Measurements from ENCODE around the gene CAPS2. TPM values are rescaled to one million over a fixed set of nuclear protein-coding genes. Genes with fewer than 3 reads are reported as not detected.

CAPS2 gene
- total and polyA plus RNA-seq, 9 donors = 1.3 to 4.0 (median 1.9) TPM

GRCh38 chr12:75270157-75270556 is 60.0 kb downstream of the CAPS2 start:
- H3K4me3 ChIP-seq (ENCODE audit: low read length) = no peak overlapping the region
- no peaks in the 10 kb centered on the region for H3K36me3 ChIP-seq (ENCODE audit: control insufficient read depth, insufficient read depth, low read length)
- H3K27me3 ChIP-seq (ENCODE audit: control insufficient read depth, insufficient read depth, low read length) = no peaks in the 10 kb centered on the region
- no peak for DNase-seq
- no peaks in the 10 kb centered on the region for H3K4me1 ChIP-seq (ENCODE audit: control insufficient read depth, insufficient read depth, low read length)
- no peaks in the 10 kb centered on the region for H3K9me3 ChIP-seq (replicated peaks; ENCODE audit: control insufficient read depth, low read depth, low read length)
- H3K27ac ChIP-seq (ENCODE audit: low read length) = no peak overlapping the region
- WGBS (ENCODE audit: insufficient coverage) = 94% methylated on average over 4 of the region's 4 CpGs

- Histone ChIP-seq H3K36me3 (ENCODE audit: control insufficient read depth, insufficient read depth, low read length) (no peaks in the 10 kb centered on the region), H3K4me1 (ENCODE audit: control insufficient read depth, insufficient read depth, low read length) (no peaks in the 10 kb centered on the region), H3K27me3 (ENCODE audit: control insufficient read depth, insufficient read depth, low read length) (no peaks in the 10 kb centered on the region), H3K9me3 (replicated peaks; ENCODE audit: control insufficient read depth, low read depth, low read length) (no peaks in the 10 kb centered on the region), H3K27ac (ENCODE audit: low read length) (no peak overlapping the region), H3K4me3 (ENCODE audit: low read length) (no peak overlapping the region)
- no CpG with 5 or more reads among the region's 2 CpGs for WGBS (ENCODE audit: insufficient coverage)
- DNase-seq = no peak
Measured at GRCh38 chr12:75269209-75269608, 60.9 kb downstream of the CAPS2 start.

- WGBS (ENCODE audit: insufficient coverage) = 88% methylated on average over 1 of the region's 2 CpGs
- DNase-seq = no peak
Measured at GRCh38 chr12:75260316-75260715, 69.8 kb downstream of the CAPS2 start.

GRCh38 chr12:75259143-75259542 is 71.0 kb downstream of the CAPS2 start:
- Histone ChIP-seq H3K4me1 (ENCODE audit: control insufficient read depth, insufficient read depth, low read length) (no peaks in the 10 kb centered on the region), H3K9me3 (replicated peaks; ENCODE audit: control insufficient read depth, low read depth, low read length) (no peaks in the 10 kb centered on the region), H3K4me3 (ENCODE audit: low read length) (no peak overlapping the region), H3K27me3 (ENCODE audit: control insufficient read depth, insufficient read depth, low read length) (no peaks in the 10 kb centered on the region), H3K36me3 (ENCODE audit: control insufficient read depth, insufficient read depth, low read length) (no peaks in the 10 kb centered on the region), H3K27ac (ENCODE audit: low read length) (no peak overlapping the region)
- WGBS (ENCODE audit: insufficient coverage) = no CpG with 5 or more reads among the region's 1 CpG
- no peak for DNase-seq

More at GRCh38 chr12:75260316-75260715, 69.8 kb downstream of the CAPS2 start:
- no peaks in the 10 kb centered on the region for H3K36me3 ChIP-seq (ENCODE audit: control insufficient read depth, insufficient read depth, low read length)
- H3K4me1 ChIP-seq (ENCODE audit: control insufficient read depth, insufficient read depth, low read length) = no peaks in the 10 kb centered on the region
- no peak overlapping the region for H3K27ac ChIP-seq (ENCODE audit: low read length)
- no peaks in the 10 kb centered on the region for H3K9me3 ChIP-seq (replicated peaks; ENCODE audit: control insufficient read depth, low read depth, low read length)
- H3K4me3 ChIP-seq (ENCODE audit: low read length) = no peak overlapping the region
- no peaks in the 10 kb centered on the region for H3K27me3 ChIP-seq (ENCODE audit: control insufficient read depth, insufficient read depth, low read length)

GRCh38 chr12:75257510-75257909 is 72.6 kb downstream of the CAPS2 start:
- H3K27ac ChIP-seq (ENCODE audit: low read length) = no peak overlapping the region
- 93% methylated on average over 2 of the region's 2 CpGs for WGBS (ENCODE audit: insufficient coverage)
- H3K27me3 ChIP-seq (ENCODE audit: control insufficient read depth, insufficient read depth, low read length) = no peaks in the 10 kb centered on the region
- DNase-seq = no peak
- no peaks in the 10 kb centered on the region for H3K4me1 ChIP-seq (ENCODE audit: control insufficient read depth, insufficient read depth, low read length)
- no peaks in the 10 kb centered on the region for H3K9me3 ChIP-seq (replicated peaks; ENCODE audit: control insufficient read depth, low read depth, low read length)
- no peak overlapping the region for H3K4me3 ChIP-seq (ENCODE audit: low read length)
- no peaks in the 10 kb centered on the region for H3K36me3 ChIP-seq (ENCODE audit: control insufficient read depth, insufficient read depth, low read length)

- Histone ChIP-seq H3K27ac (ENCODE audit: low read length) (no peak overlapping the region), H3K9me3 (replicated peaks; ENCODE audit: control insufficient read depth, low read depth, low read length) (peaks cover 2% of the 10 kb centered on the region), H3K36me3 (ENCODE audit: control insufficient read depth, insufficient read depth, low read length) (no peaks in the 10 kb centered on the region), H3K27me3 (ENCODE audit: control insufficient read depth, insufficient read depth, low read length) (no peaks in the 10 kb centered on the region), H3K4me1 (ENCODE audit: control insufficient read depth, insufficient read depth, low read length) (no peaks in the 10 kb centered on the region), H3K4me3 (ENCODE audit: low read length) (no peak overlapping the region)
- no peak for DNase-seq
Measured at GRCh38 chr12:75245108-75245507, 85.0 kb downstream of the CAPS2 start.

- H3K4me1 ChIP-seq (ENCODE audit: control insufficient read depth, insufficient read depth, low read length) = no peaks in the 10 kb centered on the region
Measured at GRCh38 chr12:75239987-75240386, 90.1 kb downstream of the CAPS2 start.

GRCh38 chr12:75236206-75236605 is 93.9 kb downstream of the CAPS2 start:
- Histone ChIP-seq H3K36me3 (ENCODE audit: control insufficient read depth, insufficient read depth, low read length) (no peaks in the 10 kb centered on the region), H3K27ac (ENCODE audit: low read length) (no peak overlapping the region), H3K27me3 (ENCODE audit: control insufficient read depth, insufficient read depth, low read length) (no peaks in the 10 kb centered on the region), H3K4me1 (ENCODE audit: control insufficient read depth, insufficient read depth, low read length) (no peaks in the 10 kb centered on the region), H3K4me3 (ENCODE audit: low read length) (no peak overlapping the region), H3K9me3 (replicated peaks; ENCODE audit: control insufficient read depth, low read depth, low read length) (peaks cover 2% of the 10 kb centered on the region)
- WGBS (ENCODE audit: insufficient coverage) = no CpG with 5 or more reads among the region's 1 CpG
- no peak for DNase-seq

More at GRCh38 chr12:75239987-75240386, 90.1 kb downstream of the CAPS2 start:
- H3K27me3 ChIP-seq (ENCODE audit: control insufficient read depth, insufficient read depth, low read length) = no peaks in the 10 kb centered on the region
- peaks cover 2% of the 10 kb centered on the region for H3K9me3 ChIP-seq (replicated peaks; ENCODE audit: control insufficient read depth, low read depth, low read length)
- DNase-seq = no peak
- H3K27ac ChIP-seq (ENCODE audit: low read length) = no peak overlapping the region
- H3K4me3 ChIP-seq (ENCODE audit: low read length) = no peak overlapping the region
- no peaks in the 10 kb centered on the region for H3K36me3 ChIP-seq (ENCODE audit: control insufficient read depth, insufficient read depth, low read length)

GRCh38 chr12:75227132-75227531 is 103.0 kb downstream of the CAPS2 start:
- H3K36me3 ChIP-seq (ENCODE audit: control insufficient read depth, insufficient read depth, low read length) = no peaks in the 10 kb centered on the region
- no peaks in the 10 kb centered on the region for H3K9me3 ChIP-seq (replicated peaks; ENCODE audit: control insufficient read depth, low read depth, low read length)
- WGBS (ENCODE audit: insufficient coverage) = no CpG with 5 or more reads among the region's 1 CpG
- no peak overlapping the region for H3K4me3 ChIP-seq (ENCODE audit: low read length)
- no peaks in the 10 kb centered on the region for H3K27me3 ChIP-seq (ENCODE audit: control insufficient read depth, insufficient read depth, low read length)
- no peak overlapping the region for H3K27ac ChIP-seq (ENCODE audit: low read length)
- H3K4me1 ChIP-seq (ENCODE audit: control insufficient read depth, insufficient read depth, low read length) = no peaks in the 10 kb centered on the region
- DNase-seq = no peak

Measured in muscle of leg (tissue), 11 donors.